ENCODE data around the gene EEFSEC. TPM values are rescaled to one million over a fixed set of nuclear protein-coding genes. Genes with fewer than 3 reads are reported as not detected.
A peak's percentile ranks its signal among the peaks of the same experiment; 100 is the strongest.

The EEFSEC gene
- total and polyA plus RNA-seq, 10 donors, result 8.5 to 19.2 (median 14.2) TPM

GRCh38 chr3:128112357-128112968, 40.8 kb upstream of the EEFSEC start:
- Histone ChIP-seq H3K36me3 (peaks cover 0 to 85% (median 20%) of the 10 kb centered on the region in 6 donors), H3K4me1 (peaks cover 11 to 35% (median 29%) of the 10 kb centered on the region in 6 donors), H3K4me3 (no peak overlapping the region), H3K27me3 (replicated peaks in 1 of 7) (no peaks in the 10 kb centered on the region), H3K27ac (peak overlapping the region in 6 of 8 donors; percentile 11 to 80 (median 55)), H3K9me3 (no peaks in the 10 kb centered on the region)
- intact Hi-C loops (cut with DNase I; ENCODE audit: low total_unique reads), result no loop called here
- no peak for DNase-seq
- no peak for TF ChIP-seq POLR2A (IDR thresholded peaks at IDR 0.05)
- no peak for TF ChIP-seq POLR2AphosphoS5 (IDR thresholded peaks at IDR 0.05)
- no peak for TF ChIP-seq CTCF (IDR thresholded peaks at IDR 0.05 in 8 of 11, conservative IDR thresholded peaks at IDR 0.05 in 3 of 11)
- 56 to 79% (median 77%) methylated on average over 7 of the region's 7 CpGs for WGBS, 5 donors

- H3K36me3 ChIP-seq, result peaks cover 0 to 84% (median 17%) of the 10 kb centered on the region in 6 donors
- WGBS, 5 donors, result 62 to 72% (median 67%) methylated on average over 9 of the region's 9 CpGs
- peak; percentile 79 for DNase-seq
- peak overlapping the region in 1 of 8 donors; percentile 14 for H3K4me3 ChIP-seq
- H3K4me1 ChIP-seq, result peaks cover 11 to 34% (median 29%) of the 10 kb centered on the region in 6 donors
- peak overlapping the region in 7 of 8 donors; percentile 30 to 80 (median 64) for H3K27ac ChIP-seq
- TF ChIP-seq POLR2A (IDR thresholded peaks at IDR 0.05) (no peak), CTCF (IDR thresholded peaks at IDR 0.05 in 8 of 11, conservative IDR thresholded peaks at IDR 0.05 in 3 of 11) (no peak), POLR2AphosphoS5 (IDR thresholded peaks at IDR 0.05) (peak in 2 of 3 donors; percentile 42 to 67)
- no peaks in the 10 kb centered on the region for H3K9me3 ChIP-seq
- no peaks in the 10 kb centered on the region for H3K27me3 ChIP-seq (replicated peaks in 1 of 7)
- intact Hi-C loops (cut with DNase I; ENCODE audit: low total_unique reads), result no loop called here
Measured at GRCh38 chr3:128113817-128114794, 39.2 kb upstream of the EEFSEC start.

GRCh38 chr3:128122013-128122412, 31.3 kb upstream of the EEFSEC start:
- H3K36me3 ChIP-seq, result peaks cover 0 to 21% (median 2%) of the 10 kb centered on the region in 6 donors
- H3K4me1 ChIP-seq, result peaks cover 9 to 24% (median 23%) of the 10 kb centered on the region in 6 donors
- H3K27me3 ChIP-seq (replicated peaks in 1 of 7), result no peaks in the 10 kb centered on the region
- intact Hi-C loops (cut with DNase I; ENCODE audit: low total_unique reads), result no loop called here
- DNase-seq, result no peak
- H3K4me3 ChIP-seq, result no peak overlapping the region
- no peak overlapping the region for H3K27ac ChIP-seq
- WGBS, 5 donors, result 74 to 95% (median 86%) methylated on average over 1 of the region's 1 CpG
- no peak for TF ChIP-seq POLR2AphosphoS5 (IDR thresholded peaks at IDR 0.05)
- no peak for TF ChIP-seq POLR2A (IDR thresholded peaks at IDR 0.05)
- TF ChIP-seq CTCF (IDR thresholded peaks at IDR 0.05 in 8 of 11, conservative IDR thresholded peaks at IDR 0.05 in 3 of 11), result no peak
- H3K9me3 ChIP-seq, result no peaks in the 10 kb centered on the region
